ENCODE measurements around the gene STAT3. TPM values are rescaled to one million over a fixed set of nuclear protein-coding genes. Genes with fewer than 3 reads are reported as not detected.

STAT3 gene
- total and polyA plus RNA-seq, 9 of the 15 experiments (the other 6 are each of a cell fraction or from before 2014, with no cell fraction given): 90.0 to 179 (median 114) TPM

- ChIA-PET POLR2A (interaction anchor here (0.6 to 5.8 kb wide), 4 partner anchors 9 to 24 kb away, joined by 3 to 41 read pairs (median 4); no protein-coding TSS in a partner anchor), CTCF (ENCODE audit: low intra/inter-chr PET ratio) (no interaction called here)
- intact Hi-C loops (cut with micrococcal nuclease) (no loop called here), in situ Hi-C loops (cut with MboI) (no loop called here)
- H3K36me3 ChIP-seq (ENCODE audit: control insufficient read depth, insufficient read depth, low read length): peaks cover 42% of the 10 kb centered on the region
- no peaks in the 10 kb centered on the region for H3K9me1 ChIP-seq (ENCODE audit: control insufficient read depth, insufficient read depth, low read length)
- TF ChIP-seq JUND (IDR thresholded peaks at IDR 0.05; ENCODE audit: borderline replicate concordance, low read depth, low read length): no peak
- TF ChIP-seq JUND (tag; IDR thresholded peaks at IDR 0.05; ENCODE audit: borderline replicate concordance, low read depth, low read length): no peak
- 0 out of 6 replicates have a peak, but pooled peaks of 1 of the 3 experiments have one; percentile 9 for TF ChIP-seq CTCF (IDR thresholded peaks at IDR 0.05 in 2 of 3, conservative IDR thresholded peaks at IDR 0.05 in 1 of 3; ENCODE audit: insufficient read depth in 2 of 3, low read depth in 1 of 3, low read length in 3 of 3)
- no peaks in the 10 kb centered on the region for H3K9me3 ChIP-seq (replicated peaks; ENCODE audit: control insufficient read depth, insufficient read depth, low read depth, low read length)
- 86% methylated on average over 6 of the region's 6 CpGs for WGBS (ENCODE audit: insufficient coverage, low coverage, missing lambda C conversion rate)
- peak overlapping the region; percentile 59; the same call in 2 of the 3 replicates for H3K27ac ChIP-seq (ENCODE audit: extremely low read depth, low read depth, low read length)
- H3K79me2 ChIP-seq (ENCODE audit: control insufficient read depth, insufficient read depth, low read length): peaks cover 78% of the 10 kb centered on the region
- no peak overlapping the region; a peak in 1 of 4 replicates for H3K9ac ChIP-seq (ENCODE audit: insufficient read depth in 1 of 2, low read depth in 2 of 2, low read length in 2 of 2)
- peak; percentile 2; the same call in 1 of the 3 replicates for ATAC-seq
- peak in 1 of 4 experiments; percentile 9 for DNase-seq (ENCODE audit: extremely low read depth in 1 of 4, low spot score in 3 of 4)
- H3K4me2 ChIP-seq (ENCODE audit: insufficient read depth, low read length): peak overlapping the region; percentile 66; the same call in 1 of the 2 replicates
- no peaks in the 10 kb centered on the region for H3K27me3 ChIP-seq (ENCODE audit: control insufficient read depth in 2 of 2, insufficient read depth in 2 of 2, low read length in 2 of 2)
- BruUV-seq (replicated peaks): no TSS peak
- no peak for FAIRE-seq
- no peak overlapping the region for H2AFZ ChIP-seq (ENCODE audit: low read depth, low read length)
- H3K4me1 ChIP-seq (replicated peaks in 1 of 2; ENCODE audit: control insufficient read depth in 2 of 2, insufficient read depth in 2 of 2, low read length in 2 of 2): peaks cover 49 to 51% of the 10 kb centered on the region in 2 experiments
- no peaks in the 10 kb centered on the region for H4K20me1 ChIP-seq (replicated peaks; ENCODE audit: control insufficient read depth, insufficient read depth, low read length)
- H3K4me3 ChIP-seq: no peak overlapping the region
Measured at GRCh38 chr17:42282478-42283080, 105.7 kb downstream of the STAT3 start.
